Epithelial cell of proximal tubule (primary cell): ENCODE results near the gene CERS3. TPM values are rescaled to one million over a fixed set of nuclear protein-coding genes. Genes with fewer than 3 reads are reported as not detected.
A peak's percentile ranks its signal among the peaks of the same experiment; 100 is the strongest.

Experiments used
- DNase-seq: peaks from one replicate; pipeline ENCODE4 v3.0.0-alpha.2; 2011; ENCODE audit warnings: low read depth
- H3K4me3 ChIP-seq: 2 replicates; pipeline ENCODE4 v1.5.1; 2011; ENCODE audit warnings: low read depth, mild to moderate bottlenecking, low read length
- total RNA-seq: library from RNA; depleted of rRNA; stranded (reverse); fragments of >200 nt; gene quantifications from 2 replicates; pipeline ENCODE4 v1.2.3, GENCODE V29; 2015
- TF ChIP-seq, protein P1 (sequence below): conservative IDR thresholded peaks from 2 replicates; pipeline ENCODE4 v1.5.1; 2012; ENCODE audit warnings: low read depth, mild to moderate bottlenecking, low read length

CERS3 gene
- total RNA-seq, 1 donor from 2014 or later: not detected

DNA sequence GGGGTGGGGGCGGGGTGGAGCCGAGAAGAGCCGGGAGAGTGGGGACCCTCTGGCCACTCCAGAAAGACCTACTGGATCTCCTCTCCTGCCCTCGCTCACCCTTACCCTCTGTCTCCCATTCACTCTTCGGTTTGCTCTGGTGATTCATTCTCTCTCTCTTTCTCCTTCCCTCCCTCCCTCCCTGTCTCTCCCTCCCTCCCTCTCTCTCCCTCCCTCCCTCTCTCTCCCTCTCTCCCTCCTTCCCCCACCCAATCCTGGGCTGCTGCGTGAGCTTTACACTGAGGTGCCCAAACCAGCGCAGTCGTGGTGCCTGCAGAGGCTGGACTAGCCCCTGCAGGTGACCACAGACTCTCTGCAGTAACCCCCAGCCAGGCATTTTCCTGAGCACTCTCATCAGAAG is 154.8 kb downstream of the CERS3 start:
- DNase-seq: no peak
- no peak overlapping the region for H3K4me3 ChIP-seq
- TF ChIP-seq, protein P1, sequence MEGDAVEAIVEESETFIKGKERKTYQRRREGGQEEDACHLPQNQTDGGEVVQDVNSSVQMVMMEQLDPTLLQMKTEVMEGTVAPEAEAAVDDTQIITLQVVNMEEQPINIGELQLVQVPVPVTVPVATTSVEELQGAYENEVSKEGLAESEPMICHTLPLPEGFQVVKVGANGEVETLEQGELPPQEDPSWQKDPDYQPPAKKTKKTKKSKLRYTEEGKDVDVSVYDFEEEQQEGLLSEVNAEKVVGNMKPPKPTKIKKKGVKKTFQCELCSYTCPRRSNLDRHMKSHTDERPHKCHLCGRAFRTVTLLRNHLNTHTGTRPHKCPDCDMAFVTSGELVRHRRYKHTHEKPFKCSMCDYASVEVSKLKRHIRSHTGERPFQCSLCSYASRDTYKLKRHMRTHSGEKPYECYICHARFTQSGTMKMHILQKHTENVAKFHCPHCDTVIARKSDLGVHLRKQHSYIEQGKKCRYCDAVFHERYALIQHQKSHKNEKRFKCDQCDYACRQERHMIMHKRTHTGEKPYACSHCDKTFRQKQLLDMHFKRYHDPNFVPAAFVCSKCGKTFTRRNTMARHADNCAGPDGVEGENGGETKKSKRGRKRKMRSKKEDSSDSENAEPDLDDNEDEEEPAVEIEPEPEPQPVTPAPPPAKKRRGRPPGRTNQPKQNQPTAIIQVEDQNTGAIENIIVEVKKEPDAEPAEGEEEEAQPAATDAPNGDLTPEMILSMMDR: no peak

DNA sequence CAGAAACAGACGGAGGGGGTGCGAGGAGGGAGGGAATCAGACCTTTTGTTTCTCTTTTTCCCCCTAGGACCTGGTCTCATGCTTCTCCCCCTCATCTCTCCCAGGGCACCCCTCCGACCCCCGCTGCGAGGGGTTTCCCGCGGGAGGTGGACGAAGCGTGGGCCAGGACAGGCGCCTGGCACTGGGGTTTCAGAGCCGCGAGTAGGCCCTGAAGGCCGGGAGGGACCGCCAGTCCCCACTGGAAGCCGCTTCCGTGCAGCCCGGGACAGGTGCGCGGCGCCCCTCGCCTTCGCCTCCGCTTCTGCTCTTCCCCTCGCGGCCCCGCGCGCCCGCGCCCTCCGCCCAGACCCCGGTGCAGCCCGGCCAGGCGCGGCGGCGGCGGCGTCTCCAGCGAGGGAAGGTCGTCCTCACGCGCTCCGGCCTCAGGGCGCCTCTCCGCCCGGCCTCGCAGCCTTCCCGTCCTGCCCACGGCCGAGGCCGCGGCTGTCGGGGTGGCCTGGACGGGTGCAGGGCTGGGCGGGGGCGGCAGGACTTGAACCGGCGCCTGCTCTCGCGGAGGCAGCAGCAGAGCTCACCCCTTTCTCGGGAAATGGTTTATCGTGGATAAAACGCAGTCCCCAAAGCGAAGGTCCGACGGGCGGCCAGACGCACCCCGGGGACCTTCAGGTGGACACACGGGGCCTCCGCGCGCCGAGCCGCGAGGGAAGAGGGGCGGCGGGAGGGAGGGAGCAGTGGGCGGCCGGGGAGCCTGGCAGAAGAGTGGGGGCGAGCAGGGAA is 155.4 kb downstream of the CERS3 start:
- TF ChIP-seq, protein P1: no peak
- H3K4me3 ChIP-seq: peak overlapping the region; percentile 45
- DNase-seq: no peak

DNA sequence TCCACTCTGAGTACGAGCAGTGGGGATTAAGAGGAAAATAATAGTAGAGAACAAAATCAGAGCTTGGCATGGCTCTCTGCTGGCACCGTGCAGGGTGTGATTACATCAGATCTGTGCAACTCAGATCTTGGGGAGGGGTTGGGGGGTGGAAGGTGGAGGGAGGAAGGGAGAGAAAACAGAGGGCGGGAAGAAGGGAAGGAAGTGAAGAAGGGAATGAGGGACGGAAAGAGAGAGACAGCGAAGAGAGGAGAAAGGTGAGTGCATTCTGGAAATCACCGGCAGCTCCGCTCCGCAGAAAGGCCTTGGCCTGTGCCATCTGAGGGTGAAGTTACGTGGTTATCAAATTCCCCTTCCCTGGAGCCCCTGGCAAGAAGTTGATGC is 156.0 kb downstream of the CERS3 start:
- TF ChIP-seq, protein P1: no peak
- peak overlapping the region; percentile 45 for H3K4me3 ChIP-seq
- no peak for DNase-seq

DNA sequence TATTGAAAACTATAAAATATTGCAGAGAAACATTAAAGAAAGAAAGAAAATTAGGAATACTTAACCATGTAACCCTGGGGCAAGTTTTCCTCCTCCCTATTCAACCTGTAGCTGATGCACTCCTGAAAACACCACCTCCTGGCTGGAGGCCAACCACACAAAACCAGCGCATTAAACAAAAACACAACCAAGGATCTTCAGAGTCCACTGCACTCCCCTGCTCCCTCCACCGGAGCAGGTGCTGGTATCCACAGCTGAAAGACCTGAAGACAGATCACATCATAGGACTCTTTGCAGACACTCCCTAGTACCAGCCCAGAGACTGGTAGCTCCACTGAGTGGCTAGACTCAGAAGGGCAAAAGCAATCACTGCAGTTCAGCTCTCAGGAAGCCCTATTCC is 173.4 kb downstream of the CERS3 start:
- no peak overlapping the region for H3K4me3 ChIP-seq
- DNase-seq: no peak
- TF ChIP-seq, protein P1: no peak

DNA sequence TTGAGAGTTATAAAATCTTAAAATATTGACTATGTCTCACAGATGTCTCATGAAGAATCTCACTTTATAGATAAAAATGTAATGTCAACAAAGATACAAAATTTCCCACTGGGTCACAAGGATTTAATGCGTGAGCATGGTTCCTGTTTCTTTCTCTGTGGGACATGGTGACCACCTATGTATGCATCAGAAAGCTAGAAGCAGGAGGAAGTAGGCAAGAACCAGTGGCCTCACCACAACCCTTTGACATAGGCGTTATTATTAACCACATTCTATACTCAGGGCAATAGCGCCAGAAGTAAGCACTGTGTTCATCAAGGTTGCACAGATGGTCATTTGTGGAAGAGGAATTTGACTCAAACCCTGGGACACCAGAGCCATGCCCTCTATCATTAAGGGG is 175.3 kb downstream of the CERS3 start:
- DNase-seq: no peak
- TF ChIP-seq, protein P1: no peak
- H3K4me3 ChIP-seq: no peak overlapping the region

DNA sequence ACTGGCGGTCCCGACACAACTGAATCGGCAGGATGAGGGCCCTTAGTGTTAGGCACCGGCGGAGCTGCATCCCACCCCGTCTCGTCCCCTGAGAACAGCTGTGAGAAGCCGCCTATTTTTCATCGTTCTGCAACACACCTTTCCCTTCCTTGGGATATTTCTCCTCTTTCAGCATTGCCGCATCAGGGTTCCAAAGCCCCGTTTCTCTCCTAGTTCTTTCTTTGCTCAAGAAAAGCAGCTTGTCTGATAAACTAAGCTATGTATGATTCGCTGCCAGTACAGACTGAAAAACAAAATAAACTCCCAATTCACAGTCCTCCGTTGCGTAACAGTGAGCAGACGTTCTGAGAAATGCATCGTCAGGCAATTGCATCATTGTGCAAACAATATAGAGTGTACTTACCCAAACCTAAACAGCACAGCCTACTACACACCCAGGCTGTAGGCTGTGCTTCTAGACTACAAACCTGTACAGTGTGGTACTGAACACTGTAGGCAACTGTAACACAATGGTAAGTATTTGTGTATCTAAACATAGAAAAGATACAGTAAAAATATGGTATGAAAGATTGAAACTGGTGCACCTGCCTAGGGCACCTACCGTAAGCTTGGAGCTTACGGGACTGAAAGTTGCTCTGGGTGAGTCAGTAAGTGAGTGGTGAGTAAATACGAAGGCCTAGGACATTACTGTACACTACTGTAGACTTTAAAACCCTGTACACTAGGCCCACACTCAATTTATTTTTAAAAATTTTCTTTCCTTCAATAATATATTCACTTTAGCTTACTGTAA is 178.1 kb downstream of the CERS3 start:
- DNase-seq: no peak
- TF ChIP-seq, protein P1: no peak
- H3K4me3 ChIP-seq: no peak overlapping the region

Other genes with a start within 250 kb of the CERS3 start
- 0.06 and 0.36 TPM in 2 replicates for gene ADAMTS17, start 187.0 kb downstream of the CERS3 start, total RNA-seq
- 4.6 and 10.3 TPM in 2 replicates for gene LINS1, start 73.2 kb upstream of the CERS3 start, total RNA-seq
- gene ASB7, start 73.6 kb upstream of the CERS3 start, total RNA-seq: 7.9 and 9.5 TPM in 2 replicates